Inflammatory macrophage treated with lipopolysaccharide for 1 hour (primary cell): ENCODE data around the gene ZNF552.
A peak's percentile ranks its signal among the peaks of the same experiment; 100 is the strongest.

Experiments
- DNase-seq, 2 donors: peaks; one replicate each; pipeline ENCODE4 v3.0.0-alpha.2; 2020 to 2022

The ZNF552 gene

GRCh38 chr19:57773488-57773887 lies 41.2 kb downstream of the ZNF552 start:
- peak in 1 of 2 donors; percentile 16 for DNase-seq

GRCh38 chr19:57771417-57771816 lies 43.3 kb downstream of the ZNF552 start:
- peak; percentile 27 to 74 for DNase-seq

GRCh38 chr19:57769345-57770131 lies 45.2 kb downstream of the ZNF552 start, which contains the start of gene ZNF586:
TSS of gene ZNF586 (plus strand) at chr19:57769676. CDS start at chr19:57769843, 167 bp downstream.
- DNase-seq, result peak; percentile 91 to 93

GRCh38 chr19:57759096-57759495 lies 55.6 kb downstream of the ZNF552 start:
- DNase-seq, result no peak

GRCh38 chr19:57757941-57758340 lies 56.8 kb downstream of the ZNF552 start:
- DNase-seq, result no peak
